NB4 (cell line): ENCODE results near the gene ST3GAL4.
"Not testable (repeated sequence)": the region's sequence is repeated elsewhere in the genome, so short reads cannot be mapped to it uniquely, and the experiment has no call there.

Experiments
- MYC ChIP-seq: IDR thresholded peaks from 2 replicates; pipeline ENCODE4 v1.6.1; 2011; ENCODE audit warnings: low read depth, low read length
- POLR2A ChIP-seq: IDR thresholded peaks from 2 replicates; pipeline ENCODE4 v1.6.1; 2011; ENCODE audit warnings: mild to moderate bottlenecking; ENCODE audit not compliant: insufficient read length; ENCODE audit errors: extremely low read depth
- TF ChIP-seq, protein P1 (sequence below): IDR thresholded peaks from one replicate; pipeline ENCODE4 v1.5.1; 2012; ENCODE audit warnings: low read depth, low read length
- TF ChIP-seq, protein P2 (sequence below): IDR thresholded peaks from 2 replicates; pipeline ENCODE4 v1.6.1; 2011; ENCODE audit warnings: low read depth, low read length

DNA sequence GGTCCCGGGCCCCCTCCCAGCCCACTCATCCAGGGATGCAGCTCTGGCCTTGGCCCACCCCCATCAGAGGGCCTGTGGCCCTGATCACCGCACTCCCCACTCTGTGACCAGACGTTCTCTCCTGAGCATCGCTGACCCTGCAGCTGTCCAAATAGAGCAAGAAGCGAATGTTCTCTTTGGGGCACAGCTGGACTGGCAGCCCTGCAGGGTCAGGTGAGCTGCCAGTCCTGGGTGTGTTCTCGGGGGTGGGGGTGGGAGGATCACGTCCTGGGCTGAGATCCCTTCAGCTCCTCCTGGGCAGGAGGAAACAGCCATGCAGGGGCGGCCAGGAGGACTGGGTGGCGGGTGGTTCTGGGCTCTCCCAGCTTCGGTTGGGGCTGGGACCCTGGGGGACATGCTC is 26.5 kb downstream of the ST3GAL4 start:
- TF ChIP-seq, protein P1, sequence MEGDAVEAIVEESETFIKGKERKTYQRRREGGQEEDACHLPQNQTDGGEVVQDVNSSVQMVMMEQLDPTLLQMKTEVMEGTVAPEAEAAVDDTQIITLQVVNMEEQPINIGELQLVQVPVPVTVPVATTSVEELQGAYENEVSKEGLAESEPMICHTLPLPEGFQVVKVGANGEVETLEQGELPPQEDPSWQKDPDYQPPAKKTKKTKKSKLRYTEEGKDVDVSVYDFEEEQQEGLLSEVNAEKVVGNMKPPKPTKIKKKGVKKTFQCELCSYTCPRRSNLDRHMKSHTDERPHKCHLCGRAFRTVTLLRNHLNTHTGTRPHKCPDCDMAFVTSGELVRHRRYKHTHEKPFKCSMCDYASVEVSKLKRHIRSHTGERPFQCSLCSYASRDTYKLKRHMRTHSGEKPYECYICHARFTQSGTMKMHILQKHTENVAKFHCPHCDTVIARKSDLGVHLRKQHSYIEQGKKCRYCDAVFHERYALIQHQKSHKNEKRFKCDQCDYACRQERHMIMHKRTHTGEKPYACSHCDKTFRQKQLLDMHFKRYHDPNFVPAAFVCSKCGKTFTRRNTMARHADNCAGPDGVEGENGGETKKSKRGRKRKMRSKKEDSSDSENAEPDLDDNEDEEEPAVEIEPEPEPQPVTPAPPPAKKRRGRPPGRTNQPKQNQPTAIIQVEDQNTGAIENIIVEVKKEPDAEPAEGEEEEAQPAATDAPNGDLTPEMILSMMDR: not testable (repeated sequence)
- TF ChIP-seq POLR2A, MYC: not testable (repeated sequence)
- TF ChIP-seq, protein P2, sequence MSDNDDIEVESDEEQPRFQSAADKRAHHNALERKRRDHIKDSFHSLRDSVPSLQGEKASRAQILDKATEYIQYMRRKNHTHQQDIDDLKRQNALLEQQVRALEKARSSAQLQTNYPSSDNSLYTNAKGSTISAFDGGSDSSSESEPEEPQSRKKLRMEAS: not testable (repeated sequence)
